Measurements from ENCODE around the gene DNM1L. TPM values are rescaled to one million over a fixed set of nuclear protein-coding genes. Genes with fewer than 3 reads are reported as not detected.
"Not testable (repeated sequence)": the region's sequence is repeated elsewhere in the genome, so short reads cannot be mapped to it uniquely, and the experiment has no call there.

Gene DNM1L
- total and polyA plus RNA-seq, 7 donors, result 13.8 to 77.2 (median 67.3) TPM

DNA sequence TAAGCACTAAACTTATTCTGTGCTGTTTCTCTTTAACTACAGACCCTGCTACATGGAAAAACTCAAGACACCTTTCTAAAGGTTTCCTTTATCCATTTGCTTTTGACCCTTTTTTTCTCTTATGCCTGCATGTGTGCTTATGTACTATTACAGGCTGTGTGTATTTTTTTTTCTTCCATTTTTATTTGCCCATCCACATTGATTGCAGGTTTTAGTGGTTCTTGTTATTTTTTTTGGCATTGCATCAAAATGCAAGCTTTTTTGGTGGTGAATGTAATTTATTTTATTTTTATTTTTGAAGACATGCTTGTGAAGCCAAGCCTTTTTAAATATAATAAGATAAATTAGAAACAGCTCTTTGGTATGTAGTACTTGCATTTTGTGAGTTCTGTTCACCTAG, 26.7 kb downstream of the DNM1L start:
- Histone ChIP-seq H3K36me3 (peaks cover 0 to 64% (median 3%) of the 10 kb centered on the region in 4 donors), H3K4me1 (no peaks in the 10 kb centered on the region), H3K4me3 (no peak overlapping the region), H3K9me3 (no peaks in the 10 kb centered on the region), H3K27me3 (no peaks in the 10 kb centered on the region), H3K27ac (no peak overlapping the region)
- no peak for DNase-seq
- TF ChIP-seq EP300 (IDR thresholded peaks at IDR 0.05), result no peak
- TF ChIP-seq, protein P1, sequence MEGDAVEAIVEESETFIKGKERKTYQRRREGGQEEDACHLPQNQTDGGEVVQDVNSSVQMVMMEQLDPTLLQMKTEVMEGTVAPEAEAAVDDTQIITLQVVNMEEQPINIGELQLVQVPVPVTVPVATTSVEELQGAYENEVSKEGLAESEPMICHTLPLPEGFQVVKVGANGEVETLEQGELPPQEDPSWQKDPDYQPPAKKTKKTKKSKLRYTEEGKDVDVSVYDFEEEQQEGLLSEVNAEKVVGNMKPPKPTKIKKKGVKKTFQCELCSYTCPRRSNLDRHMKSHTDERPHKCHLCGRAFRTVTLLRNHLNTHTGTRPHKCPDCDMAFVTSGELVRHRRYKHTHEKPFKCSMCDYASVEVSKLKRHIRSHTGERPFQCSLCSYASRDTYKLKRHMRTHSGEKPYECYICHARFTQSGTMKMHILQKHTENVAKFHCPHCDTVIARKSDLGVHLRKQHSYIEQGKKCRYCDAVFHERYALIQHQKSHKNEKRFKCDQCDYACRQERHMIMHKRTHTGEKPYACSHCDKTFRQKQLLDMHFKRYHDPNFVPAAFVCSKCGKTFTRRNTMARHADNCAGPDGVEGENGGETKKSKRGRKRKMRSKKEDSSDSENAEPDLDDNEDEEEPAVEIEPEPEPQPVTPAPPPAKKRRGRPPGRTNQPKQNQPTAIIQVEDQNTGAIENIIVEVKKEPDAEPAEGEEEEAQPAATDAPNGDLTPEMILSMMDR (IDR thresholded peaks at IDR 0.05), result no peak
- no peak for TF ChIP-seq POLR2AphosphoS5 (IDR thresholded peaks at IDR 0.05)
- no peak for TF ChIP-seq POLR2A (IDR thresholded peaks at IDR 0.05)
- intact Hi-C loops (cut with DNase I), result no loop called here

DNA sequence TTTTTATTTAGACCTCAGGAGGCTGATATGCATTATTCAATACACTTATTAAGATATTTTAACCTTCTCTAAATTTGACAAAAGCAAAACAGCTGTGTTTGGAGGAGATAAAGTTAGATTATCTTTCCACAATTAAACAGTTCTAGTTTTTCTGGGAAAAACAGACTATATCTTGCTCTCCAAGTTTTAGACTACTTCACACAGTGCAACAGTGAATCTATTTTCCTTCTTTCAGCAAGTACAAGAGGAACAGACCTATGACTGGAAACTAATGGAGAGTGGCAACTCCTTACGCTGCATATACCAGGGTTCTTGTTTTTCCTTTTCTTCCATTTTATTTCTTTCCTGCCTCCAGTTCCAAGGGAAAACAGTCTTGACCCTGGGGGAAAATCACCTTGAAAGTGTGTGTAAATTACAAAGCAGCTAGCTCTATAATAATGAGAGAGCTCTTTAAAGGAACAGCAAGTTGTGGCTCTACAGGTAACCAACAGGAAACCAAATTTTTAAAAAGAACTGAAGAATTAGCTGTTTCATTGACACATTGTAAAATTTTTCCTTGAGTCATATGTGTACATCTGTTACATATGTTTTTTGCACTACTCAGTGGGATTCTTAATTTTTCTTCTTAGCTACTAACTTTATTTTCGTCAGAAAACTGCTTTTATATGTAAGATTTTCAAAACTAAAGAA, 27.4 kb downstream of the DNM1L start:
- Histone ChIP-seq H3K27ac (no peak overlapping the region), H3K9me3 (no peaks in the 10 kb centered on the region), H3K4me3 (no peak overlapping the region), H3K27me3 (no peaks in the 10 kb centered on the region), H3K4me1 (no peaks in the 10 kb centered on the region), H3K36me3 (peaks cover 0 to 67% (median 5%) of the 10 kb centered on the region in 4 donors)
- WGBS, 2 donors, result 92 to 98% methylated on average over 2 of the region's 2 CpGs
- intact Hi-C loops (cut with DNase I), result no loop called here
- TF ChIP-seq EP300 (IDR thresholded peaks at IDR 0.05) (no peak), POLR2AphosphoS5 (IDR thresholded peaks at IDR 0.05) (no peak)
- no peak for DNase-seq

DNA sequence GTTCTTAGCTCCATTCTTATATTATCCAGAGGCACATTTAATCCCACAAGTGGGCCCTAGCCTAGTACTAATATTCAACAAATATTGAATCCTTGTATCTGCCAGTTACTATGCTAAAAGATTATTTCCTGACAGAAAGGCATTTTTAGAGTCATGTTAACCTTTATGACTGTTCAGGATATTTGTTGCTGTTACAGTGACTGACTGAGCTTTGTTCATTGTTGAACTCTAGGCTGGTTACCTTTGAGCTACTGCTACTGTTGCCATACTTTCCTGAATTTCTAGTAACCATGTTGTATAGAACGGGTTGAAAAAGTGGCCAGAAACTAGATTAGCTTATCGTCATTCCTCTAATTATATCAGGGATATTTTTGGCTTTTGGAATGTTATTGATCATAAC, 29.8 kb downstream of the DNM1L start:
- no peaks in the 10 kb centered on the region for H3K27me3 ChIP-seq
- peaks cover 0 to 80% (median 5%) of the 10 kb centered on the region in 4 donors for H3K36me3 ChIP-seq
- H3K4me1 ChIP-seq, result no peaks in the 10 kb centered on the region
- H3K27ac ChIP-seq, result no peak overlapping the region
- no peak for TF ChIP-seq POLR2A (IDR thresholded peaks at IDR 0.05)
- TF ChIP-seq, protein P1 (IDR thresholded peaks at IDR 0.05), result no peak
- H3K4me3 ChIP-seq, result no peak overlapping the region
- no peak for DNase-seq
- no peaks in the 10 kb centered on the region for H3K9me3 ChIP-seq
- WGBS, 2 donors, result 94 to 96% methylated on average over 2 of the region's 2 CpGs
- intact Hi-C loops (cut with DNase I), result no loop called here

- H3K9me3 ChIP-seq, result no peaks in the 10 kb centered on the region
- 38 to 72% methylated on average over 4 of the region's 4 CpGs for WGBS, 2 donors
- peaks cover 0 to 77% (median 5%) of the 10 kb centered on the region in 4 donors for H3K36me3 ChIP-seq
- TF ChIP-seq POLR2AphosphoS5 (IDR thresholded peaks at IDR 0.05), result no peak
- TF ChIP-seq, protein P1 (IDR thresholded peaks at IDR 0.05), result no peak
- no peak for TF ChIP-seq EP300 (IDR thresholded peaks at IDR 0.05)
- no peak for TF ChIP-seq POLR2A (IDR thresholded peaks at IDR 0.05)
- H3K27ac ChIP-seq, result no peak overlapping the region
- no peak overlapping the region for H3K4me3 ChIP-seq
- no peak for DNase-seq
- intact Hi-C loops (cut with DNase I), result no loop called here
- H3K4me1 ChIP-seq, result no peaks in the 10 kb centered on the region
- no peaks in the 10 kb centered on the region for H3K27me3 ChIP-seq
These were observed 35.7 kb downstream of the DNM1L start for GRCh38 chr12:32714772-32715171.

- Histone ChIP-seq H3K27me3 (no peaks in the 10 kb centered on the region), H3K27ac (no peak overlapping the region), H3K9me3 (no peaks in the 10 kb centered on the region), H3K36me3 (peaks cover 0 to 68% (median 10%) of the 10 kb centered on the region in 4 donors), H3K4me3 (no peak overlapping the region), H3K4me1 (no peaks in the 10 kb centered on the region)
- no peak for TF ChIP-seq POLR2AphosphoS5 (IDR thresholded peaks at IDR 0.05)
- TF ChIP-seq, protein P1 (IDR thresholded peaks at IDR 0.05), result no peak
- no peak for TF ChIP-seq EP300 (IDR thresholded peaks at IDR 0.05)
- no peak for TF ChIP-seq POLR2A (IDR thresholded peaks at IDR 0.05)
- WGBS, 2 donors, result 97% methylated on average over 2 of the region's 2 CpGs
- intact Hi-C loops (cut with DNase I), result no loop called here
- no peak for DNase-seq
These were observed 39.8 kb downstream of the DNM1L start for GRCh38 chr12:32718926-32719325.

GRCh38 chr12:32725308-32725707, 46.2 kb downstream of the DNM1L start:
- DNase-seq; H3K27ac ChIP-seq; intact Hi-C loops (cut with DNase I); H3K27me3 ChIP-seq; H3K4me3 ChIP-seq; H3K9me3 ChIP-seq; H3K4me1 ChIP-seq: not testable (repeated sequence)
- 96 to 97% methylated on average over 3 of the region's 3 CpGs for WGBS, 2 donors
- H3K36me3 ChIP-seq, result peaks cover 0 to 82% (median 22%) of the 10 kb centered on the region in 4 donors
